Fibroblast of lung (primary cell): Measurements from ENCODE around the gene WWC1.

Experiments
- CTCF ChIP-seq, 2 donors: IDR thresholded peaks in 1 of 2; conservative IDR thresholded peaks in 1 of 2; 1 replicate in 1 of 2; 2 replicates in 1 of 2; pipeline ENCODE4 v1.5.1; 2011 to 2012; ENCODE audit warnings: low read length in 2 of 2, control low read depth in 1 of 2, inconsistent platforms in 1 of 2, low read depth in 1 of 2, mild to moderate bottlenecking in 1 of 2
- EZH2 ChIP-seq: IDR thresholded peaks from 2 replicates; pipeline ENCODE4 v1.5.1; 2012; ENCODE audit warnings: low read length, control low read depth, mild to moderate bottlenecking; ENCODE audit errors: missing control alignments

DNA sequence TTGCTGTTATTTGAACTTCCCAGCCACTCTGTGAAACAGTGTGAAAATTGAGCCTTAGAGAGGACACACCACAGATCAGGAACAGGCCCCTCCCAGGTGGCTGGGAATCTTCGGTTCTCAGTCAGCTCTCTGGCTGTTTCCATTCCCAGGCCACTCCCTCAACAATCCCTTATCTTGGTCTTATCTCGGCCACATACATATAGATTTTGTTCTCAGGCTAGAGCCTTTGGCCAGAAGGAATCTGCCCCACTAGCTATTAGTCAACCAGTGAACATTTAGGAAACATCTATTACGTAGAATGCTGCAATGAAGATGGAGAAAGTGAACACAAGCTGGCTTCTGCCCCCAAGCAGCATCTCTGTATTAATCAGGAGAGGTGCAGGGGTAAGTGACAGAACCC is 21.0 kb upstream of the WWC1 start:
- TF ChIP-seq CTCF (conservative IDR thresholded peaks at IDR 0.05 in 1 of 2, IDR thresholded peaks at IDR 0.05 in 1 of 2; ENCODE audit: low read depth in 1 of 2, low read length in 2 of 2), result no peak
- no peak for TF ChIP-seq EZH2
